GM21515 (cell line): ENCODE data around the gene C10orf62.
"Not testable (repeated sequence)": the region's sequence is repeated elsewhere in the genome, so short reads cannot be mapped to it uniquely, and the experiment has no call there.

Experiments used
- ATAC-seq: cut with Tn5 transposase; IDR thresholded peaks from one replicate; pipeline ENCODE4 v1.9.1; 2021; ENCODE audit not compliant: unreplicated experiment

C10orf62 gene

DNA sequence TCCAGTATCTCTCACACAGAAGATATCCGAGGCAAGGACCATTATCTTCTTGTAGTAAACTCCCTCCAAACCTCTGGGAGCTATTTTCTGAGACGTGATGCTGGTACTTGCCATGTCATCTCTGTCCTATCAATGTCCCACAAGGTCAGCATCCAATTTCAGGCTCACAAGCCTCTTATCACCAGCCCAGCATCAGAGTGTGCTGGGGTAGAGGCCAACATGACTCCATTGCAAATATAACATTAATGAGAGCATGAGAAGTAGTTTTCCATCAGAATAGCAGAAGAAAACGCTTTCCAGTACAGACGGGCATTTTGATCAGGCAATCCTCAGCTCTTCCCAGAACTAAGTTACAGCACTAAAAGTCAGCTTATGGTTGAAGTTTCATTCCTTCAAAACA, 38.2 kb downstream of the C10orf62 start:
- no peak for ATAC-seq

DNA sequence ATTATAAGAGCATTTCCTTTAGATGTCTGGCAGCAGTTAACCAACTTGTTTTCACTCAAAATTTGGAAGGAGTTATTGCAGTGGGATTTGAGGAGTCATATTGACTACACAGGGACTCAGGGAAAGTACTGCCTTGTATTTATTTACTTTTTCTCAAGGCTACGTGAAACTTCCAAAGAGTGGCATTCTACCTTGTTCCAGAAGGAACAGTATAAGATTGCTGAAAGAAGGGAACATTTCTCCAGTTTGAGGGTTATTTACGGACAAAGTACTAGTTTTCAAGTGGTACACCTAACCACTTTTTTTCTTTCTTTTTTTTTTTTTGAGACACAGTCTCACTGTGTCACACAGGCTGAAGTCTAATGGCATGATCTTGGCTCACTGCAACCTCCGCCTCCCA, 38.7 kb downstream of the C10orf62 start:
- ATAC-seq, result no peak

DNA sequence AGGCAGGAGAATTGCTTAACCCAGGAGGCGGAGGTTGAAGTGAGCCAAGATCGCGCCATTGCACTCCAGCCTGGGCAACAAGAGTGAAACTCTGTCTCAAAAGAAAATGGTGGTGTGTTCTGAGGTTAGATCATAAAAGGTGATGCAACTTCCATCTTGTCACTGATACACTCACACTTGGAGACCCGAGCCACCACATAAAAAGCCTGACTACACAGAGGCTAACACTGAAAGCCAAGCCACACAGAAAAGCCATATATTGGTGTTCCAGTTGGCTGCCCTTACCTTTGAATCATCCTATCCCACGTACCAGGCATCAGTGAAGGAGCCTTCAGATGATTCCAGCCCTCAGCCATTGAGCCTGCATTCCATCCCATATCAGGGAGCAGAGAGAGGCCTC, 39.8 kb downstream of the C10orf62 start:
- no peak for ATAC-seq

DNA sequence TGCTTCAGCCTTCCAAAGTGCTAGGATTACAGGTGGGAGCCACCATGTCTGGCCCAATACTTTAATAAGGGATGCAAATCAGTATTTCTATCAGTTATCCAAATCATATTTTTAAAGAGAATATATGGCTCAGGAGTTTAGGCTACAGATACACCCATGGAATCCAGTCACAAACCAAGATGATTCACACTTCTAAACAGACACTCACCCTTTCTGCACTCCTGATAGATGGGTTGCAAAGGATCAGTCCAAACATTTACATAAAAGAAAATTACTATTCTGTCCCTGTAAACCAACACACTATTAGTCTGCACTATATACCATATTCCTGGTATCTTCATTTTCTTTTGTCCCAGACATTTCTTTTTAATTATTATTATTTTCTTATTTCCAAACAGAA, 41.6 kb downstream of the C10orf62 start:
- ATAC-seq, result no peak

- ATAC-seq, result peak; percentile 98
These were observed 43.7 kb downstream of the C10orf62 start, which contains the start of gene MORN4 for GRCh38 chr10:97632949-97633884. Gene MORN4, minus strand, starts transcription at chr10:97633500. Its CDS starts 13,847 bp downstream, at chr10:97619653.

GRCh38 chr10:97633921-97634320, 44.4 kb downstream of the C10orf62 start:
- no peak for ATAC-seq

- no peak for ATAC-seq
These were observed 46.1 kb downstream of the C10orf62 start for GRCh38 chr10:97635577-97635976.

DNA sequence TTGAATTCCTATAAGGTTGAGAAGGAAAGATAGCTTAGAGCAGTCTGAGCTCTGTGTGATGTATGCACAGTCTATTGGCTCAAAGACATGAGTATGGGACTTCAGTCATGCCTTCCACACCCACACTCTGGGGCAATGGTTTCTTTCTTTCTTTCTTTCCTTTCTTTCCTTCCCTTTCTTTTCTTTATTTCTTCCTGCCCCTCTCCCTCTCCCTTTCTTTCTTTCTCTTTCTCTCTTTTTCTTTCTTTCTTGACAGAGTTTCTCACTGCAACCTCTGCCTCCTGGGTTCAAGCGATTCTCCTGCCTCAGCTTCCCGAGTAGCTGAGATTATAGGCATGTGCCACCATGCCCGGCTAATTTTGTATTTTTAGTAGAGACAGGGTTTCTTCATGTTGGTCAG, 49.6 kb downstream of the C10orf62 start:
- ATAC-seq, result not testable (repeated sequence)

- peak; percentile 97 for ATAC-seq
These were observed 50.8 kb downstream of the C10orf62 start, which contains the start of gene PI4K2A for GRCh38 chr10:97640174-97640867. Gene PI4K2A, plus strand, starts transcription at chr10:97640671. Its CDS starts 72 bp downstream, at chr10:97640743.
